OCI-LY1 (cell line): Measurements from ENCODE around the gene MACROD2.

Experiments
- CTCF ChIP-seq: fragments of 200-600 bp; sonication (generic), shearing (Covaris generic); IDR thresholded peaks from 2 replicates; pipeline ENCODE4 v1.5.1; 2017; ENCODE audit warnings: mild to moderate bottlenecking, antibody characterized with exemption, low read length, moderate library complexity, mixed read lengths
- EZH2 ChIP-seq: fragments of 200-600 bp; sonication (generic), shearing (Covaris generic); IDR thresholded peaks from 2 replicates; pipeline ENCODE4 v1.8.0; 2017; ENCODE audit warnings: borderline replicate concordance, mixed run types, mild to moderate bottlenecking, antibody characterized with exemption, low read length, moderate library complexity, mixed read lengths

DNA sequence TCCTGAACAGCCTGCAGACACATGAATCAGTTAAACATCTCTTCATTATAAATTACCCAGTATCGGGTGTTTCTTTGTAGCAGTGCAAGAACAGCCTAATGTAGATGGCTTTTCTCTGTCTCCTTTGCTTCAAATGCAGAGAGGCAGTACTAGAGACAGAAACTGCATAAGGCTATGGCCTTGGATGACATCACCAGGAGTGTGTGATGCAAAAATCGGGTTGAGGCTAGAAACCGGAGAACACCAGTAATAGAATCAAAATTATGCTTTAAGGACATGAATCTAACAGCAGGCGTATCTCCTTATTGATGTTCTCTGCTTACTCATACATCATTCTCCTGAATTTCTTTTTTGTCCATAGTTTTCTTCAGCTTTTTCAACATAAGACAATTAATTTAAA lies 391.4 kb downstream of the MACROD2 start:
- TF ChIP-seq CTCF (no peak), EZH2 (no peak)
